Activated naive CD4-positive, alpha-beta T cell treated with anti-CD3 and anti-CD28 coated beads, Interleukin-2, amount 10 ng/mL, durations not matched to agents 7 days and 5 days (primary cell): ENCODE data around the gene BAD.
"Not testable (repeated sequence)": the region's sequence is repeated elsewhere in the genome, so short reads cannot be mapped to it uniquely, and the experiment has no call there.

Experiments used
- CTCF ChIA-PET: fragments of 350-600 bp; sonication (Branson Sonifier 250); formaldehyde crosslinking; loops from one replicate; lab custom pipeline; 2021; ENCODE audit warnings: antibody characterized with exemption; lab: Charles Lee
- DNase-seq: peaks from one replicate; pipeline ENCODE4 v3.0.0-alpha.2; 2020
- H3K27ac Mint-ChIP-seq: one replicate; pipeline ENCODE4 v1.8.0; 2021; ENCODE audit warnings: mild to moderate bottlenecking, moderate library complexity, mixed read lengths
- H3K27me3 Mint-ChIP-seq: one replicate; pipeline ENCODE4 v1.8.0; 2021; ENCODE audit warnings: mild to moderate bottlenecking, mixed read lengths
- H3K36me3 Mint-ChIP-seq: one replicate; pipeline ENCODE4 v1.8.0; 2021; ENCODE audit warnings: mixed read lengths
- H3K4me1 Mint-ChIP-seq: one replicate; pipeline ENCODE4 v1.8.0; 2021; ENCODE audit warnings: mixed read lengths
- H3K4me3 Mint-ChIP-seq: one replicate; pipeline ENCODE4 v1.8.0; 2021; ENCODE audit warnings: mild to moderate bottlenecking, moderate library complexity, mixed read lengths
- H3K9me3 Mint-ChIP-seq: one replicate; pipeline ENCODE4 v1.8.0; 2021; ENCODE audit warnings: mixed read lengths

The BAD gene

DNA sequence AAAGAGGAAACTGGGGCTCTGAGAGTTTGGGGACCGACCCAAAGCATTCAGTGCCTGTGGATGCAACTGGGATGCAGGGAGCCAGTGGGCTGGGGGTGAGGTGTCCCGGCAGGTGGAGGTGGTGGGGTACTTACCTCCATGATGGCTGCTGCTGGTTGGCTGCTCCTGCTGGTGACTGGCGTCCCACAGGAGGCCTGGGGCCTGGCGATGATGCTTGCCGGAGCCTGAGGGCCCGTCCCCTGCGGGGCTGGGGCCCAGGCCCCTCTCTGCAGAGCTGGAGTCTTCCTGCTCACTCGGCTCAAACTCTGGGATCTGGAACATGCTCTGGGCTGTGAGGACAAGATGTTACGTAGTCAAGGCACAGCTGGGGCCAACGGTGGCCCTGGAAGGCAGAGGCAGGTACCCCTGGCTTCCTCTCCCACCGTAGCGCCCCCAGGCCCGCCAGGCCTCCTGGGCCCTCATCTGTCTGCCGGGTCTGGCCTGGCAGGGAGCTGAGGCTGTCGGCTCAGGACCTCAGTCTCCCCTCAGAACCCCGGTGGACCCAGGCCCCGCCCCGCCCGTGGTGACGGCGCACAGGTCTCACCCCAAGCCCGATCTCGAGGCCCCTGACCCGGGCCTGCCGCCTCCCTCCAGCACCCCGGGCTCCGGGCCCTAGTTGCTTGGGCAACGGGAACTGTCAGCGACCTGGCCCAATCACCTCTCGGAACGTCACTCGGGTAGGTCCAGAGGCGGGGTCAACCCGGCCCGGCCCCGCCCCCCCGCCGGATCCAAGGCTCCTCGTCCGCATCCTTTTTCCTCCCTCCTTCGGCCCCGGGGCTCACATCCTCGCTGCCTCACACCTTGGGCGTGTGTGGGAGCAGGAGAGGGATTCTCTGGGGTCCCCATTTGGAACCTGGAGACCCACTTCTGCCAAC lies at the start of gene BAD:
BAD (minus strand) TSS at position 618 of the 914 bp plus-strand sequence; CDS start at position 321, 297 bp downstream.
- peaks cover 10% of the 10 kb centered on the region for H3K27me3 Mint-ChIP-seq
- no peaks in the 10 kb centered on the region for H3K9me3 Mint-ChIP-seq
- CTCF ChIA-PET: interaction anchor here (0.7 to 2.5 kb wide), 5 partner anchors 13 to 80 kb away, joined by 3 to 15 read pairs (median 5); no protein-coding TSS in a partner anchor
- H3K36me3 Mint-ChIP-seq: peaks cover 4% of the 10 kb centered on the region
- peak; percentile 96 for DNase-seq
- H3K27ac Mint-ChIP-seq: peak within 1 kb of the TSS; percentile 89
- peak within 1 kb of the TSS; percentile 83 for H3K4me3 Mint-ChIP-seq
- peaks cover 29% of the 10 kb centered on the region for H3K4me1 Mint-ChIP-seq

- Mint-ChIP-seq H3K27ac (no peak overlapping the region), H3K9me3 (no peaks in the 10 kb centered on the region), H3K27me3 (peaks cover 6% of the 10 kb centered on the region), H3K36me3 (peaks cover 13% of the 10 kb centered on the region), H3K4me3 (no peak overlapping the region), H3K4me1 (peaks cover 24% of the 10 kb centered on the region)
- CTCF ChIA-PET: interaction anchor here (3.0 to 3.6 kb wide), 3 partner anchors 8 to 16 kb away, joined by 12 to 46 read pairs (median 26); partner anchors contain the start of genes CCDC88B, PRDX5 and TRMT112
- DNase-seq: no peak
These were observed 49.1 kb upstream of the BAD start for GRCh38 chr11:64333556-64333955.

GRCh38 chr11:64331569-64332371 lies 47.3 kb upstream of the BAD start:
- H3K36me3 Mint-ChIP-seq: peaks cover 9% of the 10 kb centered on the region
- H3K27ac Mint-ChIP-seq: peak overlapping the region; percentile 8
- no peak overlapping the region for H3K4me3 Mint-ChIP-seq
- peaks cover 7% of the 10 kb centered on the region for H3K27me3 Mint-ChIP-seq
- H3K4me1 Mint-ChIP-seq: peaks cover 13% of the 10 kb centered on the region
- CTCF ChIA-PET: interaction anchor here (0.9 to 3.6 kb wide), 15 partner anchors 9 to 348 kb away, joined by 3 to 46 read pairs (median 4); partner anchors contain the start of genes CCDC88B, ESRRA, PRDX5 and TRMT112
- H3K9me3 Mint-ChIP-seq: no peaks in the 10 kb centered on the region
- DNase-seq: peak; percentile 81

- Mint-ChIP-seq H3K36me3 (peaks cover 9% of the 10 kb centered on the region), H3K27ac (no peak overlapping the region), H3K4me3 (no peak overlapping the region), H3K9me3 (no peaks in the 10 kb centered on the region), H3K27me3 (peaks cover 10% of the 10 kb centered on the region), H3K4me1 (peaks cover 13% of the 10 kb centered on the region)
- CTCF ChIA-PET: interaction anchor here (0.9 to 3.6 kb wide), 11 partner anchors 8 to 347 kb away, joined by 3 to 46 read pairs (median 8); partner anchors contain the start of genes CCDC88B, ESRRA, PRDX5 and TRMT112
- no peak for DNase-seq
These were observed 46.4 kb upstream of the BAD start for GRCh38 chr11:64330888-64331287.

DNA sequence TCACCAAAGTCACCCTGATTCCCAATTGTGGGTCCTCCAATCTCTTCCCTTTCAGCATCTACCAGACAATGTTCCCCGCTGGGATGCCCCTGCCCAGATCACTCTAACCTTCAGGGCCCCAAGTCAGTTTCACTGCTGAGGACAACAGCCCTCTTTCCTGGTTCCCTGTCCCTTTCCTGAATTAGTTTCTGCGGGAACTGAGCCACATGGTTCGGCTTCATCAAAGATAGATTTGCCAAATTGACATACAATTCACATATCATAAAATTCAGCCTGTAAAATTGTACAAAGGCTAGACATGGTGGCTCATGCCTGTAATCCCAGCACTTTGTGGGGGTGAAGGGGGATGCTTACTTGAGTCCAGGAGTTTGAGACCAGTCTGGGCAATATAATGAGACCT lies 43.5 kb upstream of the BAD start:
- CTCF ChIA-PET: interaction anchor here (1.5 kb wide), 1 partner anchor 24 kb away, joined by 4 read pairs; no protein-coding TSS in a partner anchor

DNA sequence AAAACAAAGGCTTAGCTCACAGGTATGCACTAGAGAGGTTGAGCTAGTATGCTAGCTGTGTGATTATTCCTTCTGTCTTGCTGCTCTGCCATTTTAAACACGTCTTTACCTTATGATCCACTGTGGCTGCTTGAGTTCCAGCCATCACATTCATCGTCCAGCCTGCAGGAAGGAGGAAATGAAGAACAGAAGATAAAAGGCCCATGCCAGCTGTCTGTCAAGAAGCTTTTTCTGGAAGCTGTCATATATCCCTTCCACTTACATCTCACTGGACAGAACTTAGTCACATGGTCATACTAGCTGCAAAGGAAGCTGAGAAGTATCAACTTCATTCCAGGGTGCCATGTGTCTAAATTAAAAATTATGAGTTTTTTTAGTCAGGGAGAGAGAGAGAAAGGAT lies 42.9 kb upstream of the BAD start:
- CTCF ChIA-PET: interaction anchor here (0.9 to 1.5 kb wide), 2 partner anchors 9 to 23 kb away, joined by 3 to 4 read pairs; partner anchors contain the start of gene PRDX5

More for the DNA sequence above, 43.5 kb upstream of the BAD start:
- Mint-ChIP-seq H3K36me3 (no peaks in the 10 kb centered on the region), H3K4me3 (no peak overlapping the region), H3K27me3 (peaks cover 10% of the 10 kb centered on the region), H3K9me3 (no peaks in the 10 kb centered on the region), H3K4me1 (peaks cover 9% of the 10 kb centered on the region), H3K27ac (no peak overlapping the region)
- DNase-seq: no peak

DNA sequence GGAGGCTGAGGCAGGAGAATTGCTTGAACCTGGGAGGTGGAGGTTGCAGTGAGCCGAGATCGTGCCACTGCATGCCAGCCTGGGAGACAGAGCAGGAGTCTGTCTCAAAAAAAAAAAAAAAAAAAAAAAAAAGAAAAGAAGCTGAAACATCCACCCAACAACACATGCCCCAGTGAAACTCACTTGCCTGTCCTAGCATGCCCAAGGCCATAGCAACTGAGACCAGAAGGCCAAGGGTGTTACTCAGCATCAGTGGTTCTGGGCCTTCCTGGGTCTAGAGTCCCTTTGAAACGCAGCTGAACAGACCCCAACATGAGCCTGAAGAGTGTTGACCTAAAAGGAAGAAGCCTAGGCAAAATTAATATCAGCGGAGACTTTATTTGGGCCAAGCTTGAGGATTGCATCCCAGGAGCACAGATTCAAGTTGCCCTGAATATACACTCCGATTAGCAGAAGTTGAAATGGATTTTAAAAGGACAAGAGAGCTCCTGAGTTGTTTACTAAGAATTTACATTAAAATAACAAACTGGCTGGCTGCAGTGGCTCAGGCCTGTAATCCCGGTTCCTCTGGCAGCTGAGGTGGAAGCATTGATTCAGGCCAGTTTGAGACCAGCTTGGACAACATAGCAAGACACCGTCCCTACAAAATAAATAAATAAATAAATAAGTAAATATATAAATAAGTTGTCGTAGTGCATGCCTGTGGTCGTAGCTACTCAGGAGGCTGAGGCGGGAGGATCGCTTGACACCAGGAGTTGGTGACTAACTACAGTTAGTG lies 40.4 kb upstream of the BAD start:
- CTCF ChIA-PET: no interaction called here
- H3K9me3 Mint-ChIP-seq: no peaks in the 10 kb centered on the region
- no peak overlapping the region for H3K27ac Mint-ChIP-seq
- H3K36me3 Mint-ChIP-seq: peaks cover 18% of the 10 kb centered on the region
- H3K4me1 Mint-ChIP-seq: peaks cover 10% of the 10 kb centered on the region
- DNase-seq: no peak
- H3K4me3 Mint-ChIP-seq: no peak overlapping the region
- peaks cover 10% of the 10 kb centered on the region for H3K27me3 Mint-ChIP-seq

More for the DNA sequence above, 42.9 kb upstream of the BAD start:
- no peak overlapping the region for H3K4me3 Mint-ChIP-seq
- no peak for DNase-seq
- H3K4me1 Mint-ChIP-seq: peaks cover 9% of the 10 kb centered on the region
- no peaks in the 10 kb centered on the region for H3K36me3 Mint-ChIP-seq
- H3K9me3 Mint-ChIP-seq: no peaks in the 10 kb centered on the region
- H3K27ac Mint-ChIP-seq: no peak overlapping the region
- peaks cover 10% of the 10 kb centered on the region for H3K27me3 Mint-ChIP-seq

- Mint-ChIP-seq H3K4me1 (peaks cover 19% of the 10 kb centered on the region), H3K36me3 (peaks cover 18% of the 10 kb centered on the region), H3K27ac (peak overlapping the region; percentile 52)
- not testable (repeated sequence) for H3K27me3 Mint-ChIP-seq, H3K4me3 Mint-ChIP-seq, DNase-seq, H3K9me3 Mint-ChIP-seq
- CTCF ChIA-PET: interaction anchor here (2.3 kb wide), 1 partner anchor 8 kb away, joined by 12 read pairs; no protein-coding TSS in a partner anchor
These were observed 39.5 kb upstream of the BAD start for GRCh38 chr11:64323984-64324383.

DNA sequence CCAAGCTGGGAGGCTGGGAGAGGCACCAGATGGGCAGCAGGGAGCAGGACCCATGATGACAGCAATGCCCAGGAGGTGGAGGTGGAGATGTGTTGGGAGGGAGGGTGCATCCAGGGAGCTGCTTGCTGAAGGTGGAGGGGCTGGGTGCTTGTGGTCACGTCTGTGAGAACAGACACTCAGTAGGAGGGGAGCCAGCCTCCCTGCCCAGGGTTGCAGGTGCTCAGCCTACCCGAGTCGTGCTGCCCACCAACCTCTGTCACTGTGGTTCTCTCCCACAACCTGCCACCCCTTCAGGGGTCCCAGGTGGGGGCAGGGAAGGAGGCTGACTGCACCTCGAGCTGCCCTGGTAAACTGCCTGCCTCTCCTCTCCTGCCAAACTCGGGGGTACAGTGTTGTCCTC lies 38.9 kb upstream of the BAD start:
- Mint-ChIP-seq H3K9me3 (no peaks in the 10 kb centered on the region), H3K4me1 (peaks cover 25% of the 10 kb centered on the region), H3K4me3 (no peak overlapping the region), H3K36me3 (peaks cover 18% of the 10 kb centered on the region), H3K27me3 (peaks cover 3% of the 10 kb centered on the region), H3K27ac (peak overlapping the region; percentile 52)
- CTCF ChIA-PET: interaction anchor here (2.3 kb wide), 1 partner anchor 9 kb away, joined by 12 read pairs; no protein-coding TSS in a partner anchor
- DNase-seq: no peak

- Mint-ChIP-seq H3K4me3 (no peak overlapping the region), H3K27me3 (peaks cover 3% of the 10 kb centered on the region), H3K4me1 (peaks cover 29% of the 10 kb centered on the region), H3K27ac (no peak overlapping the region), H3K36me3 (peaks cover 21% of the 10 kb centered on the region), H3K9me3 (no peaks in the 10 kb centered on the region)
- DNase-seq: no peak
- CTCF ChIA-PET: interaction anchor here (2.3 kb wide), 1 partner anchor 9 kb away, joined by 12 read pairs; no protein-coding TSS in a partner anchor
These were observed 38.4 kb upstream of the BAD start for GRCh38 chr11:64322925-64323260.

GRCh38 chr11:64321533-64321932 lies 37.1 kb upstream of the BAD start:
- no peak for DNase-seq
- H3K4me3 Mint-ChIP-seq: no peak overlapping the region
- CTCF ChIA-PET: interaction anchor here (2.3 kb wide), 1 partner anchor 11 kb away, joined by 12 read pairs; no protein-coding TSS in a partner anchor
- H3K27me3 Mint-ChIP-seq: peaks cover 2% of the 10 kb centered on the region
- H3K27ac Mint-ChIP-seq: no peak overlapping the region
- H3K9me3 Mint-ChIP-seq: no peaks in the 10 kb centered on the region
- peaks cover 29% of the 10 kb centered on the region for H3K36me3 Mint-ChIP-seq
- H3K4me1 Mint-ChIP-seq: peaks cover 42% of the 10 kb centered on the region

- no peak overlapping the region for H3K27ac Mint-ChIP-seq
- peaks cover 32% of the 10 kb centered on the region for H3K36me3 Mint-ChIP-seq
- no peak for DNase-seq
- no peak overlapping the region for H3K4me3 Mint-ChIP-seq
- CTCF ChIA-PET: no interaction called here
- no peaks in the 10 kb centered on the region for H3K9me3 Mint-ChIP-seq
- H3K27me3 Mint-ChIP-seq: no peaks in the 10 kb centered on the region
- peaks cover 47% of the 10 kb centered on the region for H3K4me1 Mint-ChIP-seq
These were observed 36.6 kb upstream of the BAD start for GRCh38 chr11:64321026-64321425.

DNA sequence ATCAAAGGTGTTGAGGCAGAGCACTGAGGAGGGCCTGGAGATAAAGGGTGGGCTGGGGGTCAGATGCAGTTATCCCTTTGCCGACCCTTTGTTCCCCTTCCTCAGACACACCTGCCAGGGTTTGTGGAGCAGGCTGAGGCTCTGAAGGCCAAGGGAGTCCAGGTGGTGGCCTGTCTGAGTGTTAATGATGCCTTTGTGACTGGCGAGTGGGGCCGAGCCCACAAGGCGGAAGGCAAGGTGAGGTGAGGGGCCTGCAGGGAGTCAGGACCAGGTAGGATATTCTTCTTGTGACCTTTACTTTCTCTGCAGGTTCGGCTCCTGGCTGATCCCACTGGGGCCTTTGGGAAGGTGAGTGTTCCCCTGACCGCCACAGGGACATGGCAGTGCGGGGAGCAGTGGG lies 36.1 kb upstream of the BAD start:
- Mint-ChIP-seq H3K27me3 (no peaks in the 10 kb centered on the region), H3K9me3 (no peaks in the 10 kb centered on the region), H3K4me3 (no peak overlapping the region), H3K4me1 (peaks cover 47% of the 10 kb centered on the region), H3K27ac (peak overlapping the region; percentile 59), H3K36me3 (peaks cover 32% of the 10 kb centered on the region)
- CTCF ChIA-PET: no interaction called here
- DNase-seq: no peak
